Kasumi-1 (cell line): Measurements from ENCODE around the gene JAZF1.
A peak's percentile ranks its signal among the peaks of the same experiment; 100 is the strongest.

Source experiments
- DNase-seq, 2 experiments: peaks; one replicate each; lab custom pipeline; 2025; lab: John Stamatoyannopoulos, UW

JAZF1 gene

DNA sequence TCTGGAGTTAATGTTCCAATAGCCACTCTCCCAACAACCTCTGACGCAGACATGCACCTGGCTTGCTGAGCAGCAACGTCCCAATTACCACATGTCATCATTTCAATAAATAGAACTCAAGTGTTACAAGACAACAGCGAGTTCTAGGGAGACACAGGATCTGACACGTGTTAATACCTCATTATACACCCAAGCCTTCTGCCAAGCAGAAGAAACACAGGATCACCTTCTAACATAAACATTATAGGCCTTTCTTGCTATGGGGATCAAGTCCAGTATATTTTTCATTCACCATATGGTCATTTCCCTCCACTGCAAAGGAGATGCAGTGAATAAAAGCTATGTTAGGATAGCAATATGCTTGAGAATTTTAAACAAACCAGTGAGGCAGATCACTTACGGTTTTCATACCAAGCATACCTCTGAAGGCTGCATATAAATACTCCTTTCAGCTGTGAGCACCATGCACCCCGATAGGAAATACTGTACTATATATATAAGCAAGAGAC lies 74.2 kb downstream of the JAZF1 start:
- DNase-seq = no peak

DNA sequence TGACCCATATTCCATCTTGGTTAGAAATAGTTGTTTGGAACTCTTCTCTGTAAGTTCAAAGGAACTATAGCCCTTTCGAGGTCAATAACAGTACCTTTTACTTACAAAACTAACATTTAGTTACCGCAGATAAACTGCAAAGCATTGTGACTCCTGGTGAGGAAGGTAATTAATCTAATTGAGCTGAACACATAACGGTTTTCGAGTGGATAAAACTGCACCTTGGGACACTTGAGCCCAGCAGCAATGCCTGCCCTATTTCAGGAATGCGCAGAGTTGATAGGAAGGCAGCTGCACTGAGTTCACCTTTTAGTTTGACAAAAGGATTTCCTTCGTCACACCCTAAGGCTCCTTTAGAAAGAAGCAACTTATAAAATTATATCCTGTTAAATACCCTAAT lies 75.4 kb downstream of the JAZF1 start:
- DNase-seq = no peak

DNA sequence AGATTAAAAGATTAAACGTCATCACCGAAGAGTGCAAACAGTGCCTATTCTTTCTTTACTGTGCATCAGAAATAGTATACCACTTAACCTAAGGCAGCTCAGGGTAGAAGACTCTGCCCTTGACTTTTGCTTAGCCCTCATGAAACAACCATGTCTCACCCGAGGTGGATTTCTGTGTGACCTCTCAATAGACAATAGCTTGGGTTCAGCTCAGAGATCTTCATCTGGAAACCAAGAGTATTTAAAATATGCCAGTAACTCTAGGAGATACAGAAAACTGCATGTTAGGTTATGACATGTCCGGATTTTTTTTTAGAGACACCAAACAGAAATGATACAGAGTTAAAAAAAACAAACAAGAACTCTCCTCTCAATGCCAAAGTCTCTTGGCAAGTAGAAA lies 75.8 kb downstream of the JAZF1 start:
- no peak for DNase-seq

DNA sequence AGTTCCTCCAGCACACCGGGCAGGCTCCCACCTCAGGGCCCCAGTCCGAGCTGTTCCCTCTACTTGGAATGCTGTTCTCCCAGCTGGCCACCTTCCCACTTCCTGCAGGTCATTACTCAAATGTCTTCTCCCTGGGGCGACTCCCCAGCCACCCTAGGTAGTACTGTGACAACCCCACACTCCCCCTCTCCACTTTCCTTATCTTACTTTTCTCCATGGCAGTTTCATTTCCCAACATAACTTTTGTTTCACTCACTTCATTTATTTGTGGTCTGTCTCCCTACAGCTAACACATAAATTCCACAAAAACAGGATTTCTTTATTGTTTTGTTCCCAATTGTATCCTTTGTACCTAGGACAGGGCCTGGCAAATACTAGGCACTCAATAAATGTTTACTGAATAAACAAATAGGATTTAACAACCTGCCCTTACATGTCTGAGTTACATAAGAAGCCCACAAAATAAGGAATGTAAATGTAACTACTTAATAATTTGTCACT lies 76.5 kb downstream of the JAZF1 start:
- no peak for DNase-seq

DNA sequence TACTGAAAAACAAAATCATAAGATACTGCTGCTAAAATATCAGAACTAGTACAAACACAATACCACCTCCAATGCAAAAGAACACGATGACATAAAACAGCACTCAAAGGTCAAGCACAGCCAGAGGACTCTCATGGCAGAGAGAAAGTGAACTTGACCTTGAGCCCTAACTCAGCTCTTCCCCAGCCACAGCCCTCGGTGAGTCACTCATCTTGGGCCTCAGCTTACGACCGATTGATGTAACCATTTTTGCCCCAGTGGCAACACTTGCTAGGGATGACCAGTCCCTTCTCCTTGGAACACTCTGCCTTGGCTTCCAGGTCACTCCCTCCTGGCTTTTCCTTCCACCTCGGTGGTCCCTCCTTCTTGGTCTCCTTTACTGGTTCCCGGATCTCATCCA lies 77.8 kb downstream of the JAZF1 start:
- DNase-seq = no peak

DNA sequence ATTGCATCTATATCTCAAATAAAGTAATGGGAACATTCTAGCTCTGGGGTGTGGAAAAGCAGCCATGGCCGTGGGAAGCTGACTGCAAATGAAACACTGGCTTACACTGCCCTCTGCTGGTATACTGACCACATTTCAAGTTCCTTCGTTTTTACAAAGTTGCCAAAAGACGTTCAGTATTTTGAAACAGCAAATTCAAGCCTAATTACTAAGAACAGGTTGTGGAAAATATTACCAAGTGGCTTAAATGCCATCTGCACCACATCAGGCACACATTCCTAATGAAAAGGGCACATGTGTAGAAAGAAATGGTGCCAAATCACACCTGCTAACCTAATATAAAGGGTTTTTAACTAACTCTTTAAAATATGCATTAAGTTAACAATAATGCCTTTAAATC lies 83.9 kb downstream of the JAZF1 start:
- DNase-seq = peak; percentile 74 to 86

DNA sequence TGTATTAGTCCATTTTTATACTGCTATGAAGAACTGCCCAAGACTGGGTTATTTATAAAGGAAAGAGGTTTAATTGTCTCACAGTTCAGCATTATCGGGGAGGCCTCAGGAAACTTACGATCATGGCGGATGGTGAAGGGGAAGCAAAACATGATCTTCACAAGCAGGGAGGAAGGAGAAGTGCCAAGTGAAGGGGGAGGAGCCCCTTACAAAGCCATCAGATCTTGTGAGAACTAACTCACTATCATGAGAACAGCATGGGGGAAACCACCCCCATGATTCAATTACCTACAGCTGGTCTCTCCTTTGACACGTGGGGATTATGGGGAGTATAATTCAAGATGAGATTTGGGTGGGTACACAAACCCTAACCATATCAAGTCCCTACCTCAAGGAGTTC lies 85.4 kb downstream of the JAZF1 start:
- DNase-seq = no peak

DNA sequence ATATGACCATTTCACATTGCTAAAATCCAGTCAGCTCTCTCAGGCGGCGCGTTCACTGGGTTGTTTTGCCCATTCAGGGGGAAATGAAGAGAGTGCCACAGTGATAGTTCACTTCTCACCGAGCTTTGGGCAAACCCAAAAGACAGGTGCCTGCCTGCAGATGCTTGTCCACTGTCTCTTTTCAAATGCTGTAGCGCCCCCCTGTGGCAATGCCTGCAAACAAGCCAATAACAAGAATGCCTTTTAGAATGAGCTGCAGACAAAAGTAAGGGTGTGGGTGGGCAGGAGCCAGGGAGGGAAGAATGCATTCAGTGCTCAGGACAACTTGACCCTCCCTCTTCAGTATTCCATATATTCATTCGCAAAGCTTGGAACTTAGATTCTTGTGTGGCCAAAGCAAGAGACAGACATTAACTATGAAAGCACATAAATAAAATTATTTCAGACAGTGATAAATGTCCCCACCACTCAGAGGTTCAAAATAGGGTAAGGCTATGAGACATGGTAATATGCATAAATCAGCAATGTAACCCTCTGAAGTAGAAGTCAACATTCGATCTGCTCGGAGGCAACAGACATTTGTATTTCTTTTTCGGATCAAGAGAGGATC lies 86.9 kb downstream of the JAZF1 start:
- DNase-seq = peak; percentile 47 to 48

DNA sequence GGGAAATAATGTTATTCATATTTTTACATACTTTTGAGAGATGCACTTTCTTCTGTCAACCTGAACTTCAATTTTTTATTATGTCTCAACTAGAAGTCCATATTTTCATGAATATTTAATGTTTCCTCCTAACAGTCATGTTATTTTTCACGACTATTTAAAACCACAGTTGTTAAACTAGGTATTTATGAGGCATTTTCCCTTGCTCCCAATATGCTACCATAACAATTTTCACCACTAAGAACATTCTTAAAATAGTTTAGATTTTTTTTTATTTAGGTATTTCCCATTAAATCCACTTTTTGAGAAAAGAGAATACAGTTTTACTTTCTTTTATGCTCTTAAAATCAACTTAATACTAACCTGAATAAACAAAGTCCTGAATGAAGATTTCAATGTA lies 89.4 kb downstream of the JAZF1 start:
- DNase-seq = no peak

DNA sequence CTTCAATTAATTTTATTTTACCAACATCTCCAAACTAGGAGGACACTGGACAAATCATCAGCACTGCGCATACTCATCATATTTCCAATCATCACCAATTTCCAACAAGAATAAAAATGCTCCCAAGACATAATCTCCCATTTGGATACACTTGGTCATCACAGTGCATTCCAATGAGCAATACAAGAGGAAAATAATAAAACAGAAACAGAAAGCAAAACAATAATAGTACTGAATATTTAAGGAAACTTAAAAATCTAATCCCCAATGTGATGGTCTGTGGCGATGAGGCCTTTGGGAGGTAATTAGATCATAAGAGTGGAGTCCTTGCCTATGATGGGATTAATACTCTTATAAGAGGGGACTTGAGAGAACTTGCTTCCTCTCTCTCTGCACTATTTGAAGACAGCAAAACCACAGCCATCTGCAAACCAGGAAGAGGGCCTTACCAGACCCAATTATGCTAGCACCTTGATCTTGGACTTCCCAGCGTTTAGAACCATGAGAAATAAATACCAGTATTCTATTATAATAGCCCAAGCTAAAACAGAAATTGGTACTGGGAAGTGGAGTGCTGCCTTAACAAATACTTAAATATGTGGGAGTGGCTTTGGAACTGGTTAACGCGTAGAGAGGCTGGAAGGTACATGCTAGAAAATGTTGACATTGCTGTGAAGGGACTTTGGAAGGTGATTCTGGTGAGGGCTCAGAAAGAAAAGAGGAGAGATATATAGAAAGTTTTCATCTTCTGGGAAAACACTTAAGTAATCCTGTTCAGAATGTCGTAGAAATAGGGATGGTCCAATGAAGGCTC lies 91.5 kb downstream of the JAZF1 start:
- DNase-seq = no peak

DNA sequence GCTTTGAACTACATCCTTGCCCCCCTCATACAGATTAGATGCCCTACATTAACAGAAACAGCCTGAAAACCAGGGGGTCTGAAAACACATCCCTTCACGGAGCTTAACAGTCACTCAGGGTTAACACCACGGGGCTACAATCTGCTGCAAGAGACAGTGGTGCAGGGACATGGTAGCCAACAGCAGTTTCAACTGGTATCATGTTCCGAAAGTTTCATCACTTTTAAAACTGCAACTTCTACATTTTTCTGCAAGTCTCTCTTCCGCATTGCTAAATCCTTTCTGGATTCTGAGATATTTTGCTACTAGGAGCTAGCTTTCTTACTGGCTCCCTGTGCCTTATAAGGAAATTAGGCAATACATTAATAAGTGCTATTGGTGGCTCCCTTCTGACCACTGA lies 92.6 kb downstream of the JAZF1 start:
- no peak for DNase-seq

DNA sequence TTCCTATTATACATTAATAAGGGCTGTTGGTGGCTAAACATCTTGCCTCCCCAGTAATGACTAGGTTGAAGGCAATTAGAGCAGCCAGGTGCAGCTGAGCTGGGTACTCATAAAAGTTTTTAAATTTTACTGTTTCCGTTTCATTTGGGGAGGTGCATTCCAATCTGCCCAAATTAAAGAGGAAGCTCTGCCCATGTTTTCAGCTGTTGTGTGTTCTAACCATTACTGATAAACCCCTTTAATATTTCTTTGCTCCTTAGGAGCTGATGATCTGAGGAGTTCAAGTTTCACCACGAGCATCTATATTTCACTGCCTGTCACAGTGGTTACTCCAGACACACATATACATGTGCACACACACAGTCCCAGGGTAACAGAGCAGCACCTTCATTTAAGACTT lies 94.4 kb downstream of the JAZF1 start:
- no peak for DNase-seq

DNA sequence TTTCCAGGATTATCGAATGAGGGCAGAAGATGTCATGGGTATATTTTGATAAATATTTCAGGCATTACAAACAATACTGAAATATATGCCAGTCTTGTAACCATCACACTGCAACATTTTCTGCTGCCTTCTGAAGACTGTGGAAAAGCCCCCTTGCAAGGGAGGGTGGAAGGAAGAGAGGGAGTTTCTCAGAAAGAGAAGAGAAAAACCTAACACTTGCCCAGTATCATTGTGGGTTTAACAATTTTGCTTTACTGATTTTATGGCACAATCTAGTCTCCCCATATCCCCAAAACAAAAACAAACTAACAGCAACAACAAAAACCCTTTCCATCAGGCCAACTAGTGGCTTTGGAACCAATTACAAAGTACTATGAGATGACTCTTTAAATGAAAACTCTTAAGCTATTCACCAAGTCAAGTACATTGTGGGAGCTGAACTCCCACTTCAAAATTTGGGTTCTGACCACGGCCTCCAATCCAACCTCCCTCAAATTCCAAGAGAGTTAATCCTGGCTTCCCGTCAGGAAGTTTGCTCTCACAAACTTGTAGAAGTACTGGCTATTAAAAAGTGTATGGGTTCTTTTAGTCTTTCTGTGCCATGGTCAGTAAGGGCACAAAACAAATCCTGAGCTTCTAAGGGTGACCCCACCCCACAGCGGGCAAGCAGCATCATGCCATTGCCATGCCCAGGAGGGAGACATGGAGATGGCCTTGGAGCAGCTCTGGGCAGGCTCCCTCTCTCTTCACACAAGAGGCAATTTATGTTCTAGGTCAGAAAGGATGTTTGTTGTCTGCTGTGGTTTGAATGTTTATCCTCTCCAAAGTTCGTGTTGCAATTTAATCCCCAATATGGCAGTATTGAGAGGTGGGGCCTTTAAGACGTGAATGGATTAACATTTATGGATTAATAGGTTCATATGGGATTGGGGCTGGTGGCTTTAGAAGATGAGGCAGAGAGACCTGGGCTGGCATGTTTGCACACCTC lies 96.3 kb downstream of the JAZF1 start:
- no peak for DNase-seq

DNA sequence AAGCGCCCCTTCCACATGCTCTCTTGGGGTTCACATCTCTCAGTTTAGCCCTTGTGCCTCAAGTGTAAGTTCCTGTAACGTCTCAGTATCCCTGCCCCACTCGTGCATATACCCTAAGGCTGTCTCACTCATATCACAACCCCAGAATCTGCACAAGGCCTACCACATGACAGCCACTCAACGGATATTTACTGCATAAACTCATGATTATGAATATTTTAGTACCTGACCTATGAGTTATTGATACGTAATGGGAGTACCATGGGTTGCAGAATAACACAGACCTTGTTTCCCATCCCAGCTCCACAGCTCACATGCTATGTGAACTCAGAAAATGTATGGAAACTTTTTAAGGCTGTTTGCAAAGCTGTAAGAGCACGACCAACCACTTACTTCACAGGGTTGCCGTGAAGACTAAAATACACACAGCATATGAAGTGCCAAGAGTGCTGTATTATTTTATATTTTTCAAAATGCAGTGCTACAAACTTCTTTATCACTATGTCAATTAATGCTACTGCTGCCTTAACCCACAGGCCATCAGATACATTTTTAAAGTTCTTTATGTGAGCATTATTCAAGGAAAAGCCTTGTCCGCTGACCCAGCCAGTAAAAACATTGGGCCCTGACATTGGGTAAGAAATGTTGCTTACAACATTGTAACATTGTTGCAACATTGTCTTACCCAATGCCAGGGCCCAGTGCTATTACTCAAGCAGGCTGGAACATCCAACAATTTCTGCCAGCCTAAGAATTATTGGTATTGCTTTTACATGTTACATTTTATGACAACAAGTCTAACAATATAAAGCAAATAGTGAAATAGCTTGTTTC lies 97.2 kb downstream of the JAZF1 start:
- DNase-seq = no peak

DNA sequence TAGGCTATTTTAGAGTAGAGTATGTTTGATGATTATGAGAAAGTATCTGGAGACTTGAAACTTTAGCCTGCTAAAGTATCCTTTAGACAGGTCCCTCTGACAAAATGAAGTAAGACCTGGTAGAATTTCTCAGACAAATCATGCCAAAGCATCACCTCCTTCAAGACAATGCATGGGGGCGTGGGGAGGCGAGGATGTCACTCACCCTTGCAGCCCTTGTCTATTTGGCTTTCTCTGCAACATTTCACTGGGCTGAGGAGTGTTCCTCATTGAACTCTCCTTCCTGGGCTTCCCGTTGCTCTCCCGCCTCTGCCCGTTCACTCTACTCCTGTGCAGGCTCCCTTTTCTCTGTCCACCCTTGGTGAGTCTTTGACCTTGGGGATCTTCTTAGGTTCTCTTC lies 98.5 kb downstream of the JAZF1 start:
- no peak for DNase-seq

DNA sequence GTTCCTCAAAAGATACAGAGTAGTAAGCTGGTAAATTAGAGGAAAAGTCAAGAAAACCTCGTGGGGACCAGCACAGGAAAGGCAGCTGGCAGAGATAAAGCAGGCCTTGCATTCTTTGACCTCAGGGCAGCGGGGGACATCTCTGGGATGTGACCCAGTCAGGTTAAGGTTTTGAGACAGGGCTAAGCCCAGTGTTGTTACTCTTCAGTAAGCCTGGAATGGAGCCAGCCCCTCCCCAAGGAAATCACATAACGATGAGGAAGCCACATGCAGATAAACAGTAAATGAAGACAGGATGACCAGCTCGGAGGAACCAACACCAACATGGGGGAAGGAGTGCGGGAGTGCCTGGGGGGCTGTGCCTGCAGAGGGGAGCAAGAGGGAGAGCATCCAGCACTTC lies 99.6 kb downstream of the JAZF1 start:
- DNase-seq = no peak

DNA sequence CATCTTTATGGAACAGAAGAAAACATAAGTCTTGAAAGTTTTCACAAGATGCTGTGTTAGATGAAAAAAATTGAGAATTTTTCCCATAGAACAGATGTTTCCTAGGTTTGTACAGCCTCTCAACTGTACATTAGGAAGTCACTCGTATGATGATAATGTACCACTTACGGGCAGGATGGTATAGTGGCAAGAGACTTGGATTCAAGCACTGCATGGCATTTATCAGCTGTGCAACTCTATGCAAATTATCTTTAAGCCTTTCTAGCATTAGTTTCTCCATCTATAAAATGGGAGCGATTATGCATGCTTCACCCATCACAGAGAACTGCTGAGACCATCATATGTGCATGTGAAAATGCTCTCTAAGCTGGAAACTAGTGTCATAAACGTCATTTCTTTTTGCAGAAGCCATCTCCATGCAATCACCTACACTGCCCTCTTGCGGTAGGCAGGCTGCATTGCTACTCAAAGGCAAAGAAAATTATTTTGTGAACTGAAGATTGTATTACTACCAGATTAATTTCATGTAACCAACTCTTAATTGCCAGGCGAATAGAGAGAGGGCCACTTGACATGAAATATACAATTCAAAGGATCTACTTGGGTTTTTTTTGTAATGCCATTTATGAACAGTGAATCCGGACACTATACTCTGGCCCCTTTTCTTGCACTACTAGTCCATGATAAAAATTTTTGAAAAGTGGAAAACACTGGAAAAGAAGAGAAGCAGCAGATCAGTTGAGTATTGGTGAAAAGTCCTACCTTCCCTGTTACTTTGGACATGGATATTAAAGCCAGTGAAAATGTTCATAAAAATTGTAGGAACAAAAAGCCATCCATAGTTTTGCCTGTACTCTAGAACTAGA lies 102.3 kb downstream of the JAZF1 start:
- peak; percentile 76 to 80 for DNase-seq

DNA sequence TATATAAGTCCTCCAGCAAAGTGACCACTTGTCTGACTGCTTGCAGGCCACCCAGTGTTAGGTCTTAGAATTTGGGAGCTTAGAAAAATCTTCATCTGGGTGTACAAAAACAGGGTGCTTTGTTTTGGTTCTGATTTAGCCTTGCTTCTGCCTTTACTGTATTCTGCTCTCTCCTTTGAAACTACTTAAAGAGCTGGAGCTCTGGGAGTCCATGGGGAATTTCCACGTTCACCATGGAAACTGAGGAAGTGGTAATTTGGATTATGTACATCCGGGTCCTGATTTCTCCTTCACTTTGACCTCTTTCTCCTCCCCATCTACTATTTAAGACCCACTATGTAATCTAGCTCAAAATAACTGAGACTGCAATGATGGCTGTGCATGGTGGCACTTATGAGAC lies 103.0 kb downstream of the JAZF1 start:
- no peak for DNase-seq

DNA sequence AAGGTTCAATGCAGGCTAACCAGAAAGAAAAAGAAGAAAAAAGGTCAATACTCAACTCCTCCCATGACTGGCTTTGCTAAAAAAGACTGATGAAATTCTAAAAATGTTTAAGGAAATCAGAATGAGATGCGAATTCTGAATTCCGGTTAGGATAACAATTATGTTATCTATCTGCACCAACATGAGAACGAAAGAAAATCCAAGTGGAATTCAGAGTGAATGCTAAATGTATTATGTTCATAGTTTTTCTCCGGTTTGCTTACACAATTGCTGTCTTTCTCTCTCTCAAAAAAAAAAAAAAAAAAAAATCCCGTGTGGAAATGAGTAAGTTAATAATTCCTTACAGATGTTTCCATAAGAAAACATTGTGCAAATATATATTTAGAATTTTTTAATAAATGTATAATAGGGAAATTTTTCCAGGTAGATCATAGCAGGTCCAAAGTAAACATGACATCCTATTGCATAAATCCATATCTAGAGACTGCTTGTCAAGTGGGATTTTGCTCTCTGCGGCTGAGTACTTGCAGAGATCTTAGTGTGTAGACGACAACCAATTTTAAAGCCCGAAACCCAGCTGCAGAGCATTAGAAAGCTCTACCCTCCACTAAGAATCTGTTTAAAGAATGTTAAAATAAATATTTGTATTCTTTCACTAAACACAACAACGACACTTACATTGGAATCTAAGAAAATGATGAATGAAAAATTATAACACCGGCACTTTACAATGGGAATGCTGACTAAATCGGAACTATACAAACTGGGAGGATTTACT lies 104.0 kb downstream of the JAZF1 start:
- no peak for DNase-seq
